HCT116 (cell line): ENCODE measurements around the gene AMER1. TPM values are rescaled to one million over a fixed set of nuclear protein-coding genes. Genes with fewer than 3 reads are reported as not detected.

ENCODE experiments used
- ATAC-seq: fragments of 200-7000 bp; cut with Tn5 transposase; 2 replicates; pipeline ENCODE4 v1.9.1; 2020; ENCODE audit warnings: mild to moderate bottlenecking, moderate library complexity
- BruUV-seq: library from RNA; stranded (reverse); fragments of 400-500 nt; replicated peaks from 2 replicates; lab custom pipeline; 2021; lab: Mats Ljungman, UMichigan
- CTCF ChIA-PET: fragments of 300-600 bp; sonication (Branson Sonifier 250); formaldehyde crosslinking; loops from one replicate; lab custom pipeline; 2021; ENCODE audit warnings: antibody characterized with exemption; lab: Charles Lee
- POLR2A ChIA-PET: fragments of 300-600, 350-600 bp; sonication (Branson Sonifier 250); formaldehyde crosslinking; loops from one replicate; lab custom pipeline; 2021; ENCODE audit warnings: antibody characterized with exemption; lab: Charles Lee
- RAD21 ChIA-PET, 2 experiments: fragments of 300-600 bp; sonication (Branson Sonifier 250); formaldehyde crosslinking; loops; one replicate each; lab custom pipeline; 2023; ENCODE audit warnings: low total read pairs in 2 of 2; ENCODE audit not compliant: uncharacterized antibody in 2 of 2, unreplicated experiment in 2 of 2, low non-redundant PET in 1 of 2; lab: Charles Lee
- DNase-seq: peaks from one replicate; pipeline ENCODE4 v3.0.0-alpha.2; 2010; ENCODE audit warnings: low read depth, low spot score
- H2AFZ ChIP-seq: fragments of 200-600 bp; shearing (Covaris generic), sonication (generic); 2 replicates; pipeline ENCODE4 v1.6.1; 2017; ENCODE audit warnings: low read depth, mixed run types, mixed read lengths, antibody characterized with exemption, low read length; ENCODE audit not compliant: poor library complexity, severe bottlenecking
- H3K27ac ChIP-seq: 2 replicates; pipeline ENCODE4 v1.5.1; 2012; ENCODE audit warnings: low read depth, low read length
- H3K27me3 ChIP-seq: fragments of 200-600 bp; sonication (generic); 2 replicates; pipeline ENCODE4 v1.6.1; 2016; ENCODE audit warnings: mixed run types, low read length, mixed read lengths; ENCODE audit not compliant: insufficient read depth
- H3K36me3 ChIP-seq, 2 experiments: fragments of 200-500 bp in 1 of 2; fragments of 200-600 bp in 1 of 2; sonication (Bioruptor generic) in 1 of 2; sonication (generic) in 1 of 2; 2 replicates each; pipeline versions ENCODE4 v1.5.1 to v1.6.1; 2014 to 2016; ENCODE audit warnings: low read length in 2 of 2, inconsistent platforms in 1 of 2, mixed read lengths in 1 of 2, mixed run types in 1 of 2; ENCODE audit not compliant: insufficient read depth in 2 of 2, control insufficient read depth in 1 of 2
- H3K4me1 ChIP-seq, 2 experiments: fragments of 200-600 bp in 1 of 2; sonication (generic) in 1 of 2; 2 replicates each; pipeline versions ENCODE4 v1.5.1 to v1.6.1; 2012 to 2017; ENCODE audit warnings: low read length in 2 of 2, inconsistent platforms in 1 of 2, mild to moderate bottlenecking in 1 of 2, mixed read lengths in 1 of 2, mixed run types in 1 of 2, moderate library complexity in 1 of 2; ENCODE audit not compliant: insufficient read depth in 2 of 2, control insufficient read depth in 1 of 2
- H3K4me2 ChIP-seq: fragments of 200-600 bp; sonication (generic); 2 replicates; pipeline ENCODE4 v1.6.1; 2017; ENCODE audit warnings: mixed run types, low read length, mixed read lengths
- H3K4me3 ChIP-seq, 2 experiments: fragments of 200-600 bp in 1 of 2; sonication (generic) in 1 of 2; replicated peaks in 1 of 2; 2 replicates each; pipeline ENCODE4 v1.5.1; 2011 to 2016; ENCODE audit warnings: low read length in 2 of 2, control low read depth in 1 of 2, low read depth in 1 of 2, mild to moderate bottlenecking in 1 of 2, mixed read lengths in 1 of 2, mixed run types in 1 of 2
- H3K79me2 ChIP-seq: fragments of 200-600 bp; sonication (generic); 2 replicates; pipeline ENCODE4 v1.6.1; 2017; ENCODE audit warnings: mild to moderate bottlenecking, mixed run types, low read length, moderate library complexity, mixed read lengths; ENCODE audit not compliant: insufficient read depth
- H3K9ac ChIP-seq: fragments of 200-600 bp; sonication (generic); 2 replicates; pipeline ENCODE4 v1.6.1; 2016; ENCODE audit warnings: low read length, mixed read lengths
- H3K9me2 ChIP-seq: fragments of 200-600 bp; sonication (generic), shearing (Covaris generic); 2 replicates; pipeline ENCODE4 v1.6.1; 2017; ENCODE audit warnings: mixed run types, mild to moderate bottlenecking, moderate library complexity; ENCODE audit not compliant: insufficient read depth
- H3K9me3 ChIP-seq, 2 experiments: fragments of 200-500 bp in 1 of 2; fragments of 200-600 bp in 1 of 2; sonication (Bioruptor generic) in 1 of 2; sonication (generic) in 1 of 2; 2 replicates each; pipeline ENCODE4 v1.6.1; 2014 to 2017; ENCODE audit warnings: low read length in 2 of 2, mixed read lengths in 2 of 2, inconsistent platforms in 1 of 2, low read depth in 1 of 2, mild to moderate bottlenecking in 1 of 2, mixed run types in 1 of 2, moderate library complexity in 1 of 2; ENCODE audit not compliant: control insufficient read depth in 1 of 2, insufficient read depth in 1 of 2
- H4K20me1 ChIP-seq: fragments of 200-600 bp; sonication (generic), shearing (Covaris generic); 2 replicates; pipeline ENCODE4 v1.6.1; 2017; ENCODE audit warnings: mixed run types, mild to moderate bottlenecking, moderate library complexity; ENCODE audit not compliant: insufficient read depth
- CBX3 ChIP-seq: IDR thresholded peaks from 2 replicates; pipeline ENCODE4 v1.6.1; 2012; ENCODE audit warnings: low read depth
- EGR1 ChIP-seq: IDR thresholded peaks from 2 replicates; pipeline ENCODE4 v1.6.1; 2012; ENCODE audit warnings: low read depth
- JUND ChIP-seq: IDR thresholded peaks from 2 replicates; pipeline ENCODE4 v1.6.1; 2012
- POLR2A ChIP-seq: IDR thresholded peaks from 2 replicates; pipeline ENCODE4 v1.7.0; 2011; ENCODE audit warnings: borderline replicate concordance; ENCODE audit not compliant: insufficient read depth, insufficient read length; ENCODE audit errors: extremely low read depth
- POLR2AphosphoS5 ChIP-seq: IDR thresholded peaks from 2 replicates; pipeline ENCODE4 v1.6.1; 2011; ENCODE audit warnings: mild to moderate bottlenecking, low read depth, low read length, moderate library complexity
- RAD21 ChIP-seq: IDR thresholded peaks from 2 replicates; pipeline ENCODE4 v1.6.1; 2012; ENCODE audit warnings: low read depth, mild to moderate bottlenecking
- SP1 ChIP-seq: IDR thresholded peaks from 2 replicates; pipeline ENCODE4 v1.6.1; 2012; ENCODE audit warnings: low read depth
- TCF7L2 ChIP-seq: IDR thresholded peaks from 2 replicates; pipeline ENCODE4 v1.7.0; 2011; ENCODE audit warnings: borderline replicate concordance, inconsistent platforms; ENCODE audit not compliant: insufficient read depth, insufficient read length; ENCODE audit errors: extremely low read depth
- intact Hi-C: fragments of 100-400 bp; cut with micrococcal nuclease; formaldehyde crosslinking; loops from 2 replicates; pipeline ENCODE4 v1.10.0; 2022
- total RNA-seq: library from RNA; stranded (reverse); gene quantifications from one replicate; pipeline ENCODE4 v1.2.1, GENCODE V29; 2021; ENCODE audit not compliant: unreplicated experiment
- TF ChIP-seq, protein P1 (sequence below): IDR thresholded peaks from 2 replicates; pipeline ENCODE4 v1.6.1; 2012
- TF ChIP-seq, protein P2 (sequence below): IDR thresholded peaks from 2 replicates; pipeline ENCODE4 v1.6.1; 2011; ENCODE audit warnings: mild to moderate bottlenecking, low read length, moderate library complexity; ENCODE audit not compliant: insufficient replicate concordance; ENCODE audit errors: extremely low read depth
- TF ChIP-seq, protein P3 (sequence below), 3 experiments: fragments of 200-600 bp in 1 of 3; sonication (generic) in 1 of 3; IDR thresholded peaks in 2 of 3; conservative IDR thresholded peaks in 1 of 3; 2 replicates each; pipeline ENCODE4 v1.5.1; 2012 to 2017; ENCODE audit warnings: low read depth in 2 of 3, low read length in 2 of 3, antibody characterized with exemption in 1 of 3, borderline replicate concordance in 1 of 3, control low read depth in 1 of 3, mild to moderate bottlenecking in 1 of 3, mixed read lengths in 1 of 3, mixed run types in 1 of 3, moderate library complexity in 1 of 3; ENCODE audit not compliant: insufficient read depth in 1 of 3

AMER1 gene
- total RNA-seq, 1 experiment from 2014 or later, result 2.8 TPM

DNA sequence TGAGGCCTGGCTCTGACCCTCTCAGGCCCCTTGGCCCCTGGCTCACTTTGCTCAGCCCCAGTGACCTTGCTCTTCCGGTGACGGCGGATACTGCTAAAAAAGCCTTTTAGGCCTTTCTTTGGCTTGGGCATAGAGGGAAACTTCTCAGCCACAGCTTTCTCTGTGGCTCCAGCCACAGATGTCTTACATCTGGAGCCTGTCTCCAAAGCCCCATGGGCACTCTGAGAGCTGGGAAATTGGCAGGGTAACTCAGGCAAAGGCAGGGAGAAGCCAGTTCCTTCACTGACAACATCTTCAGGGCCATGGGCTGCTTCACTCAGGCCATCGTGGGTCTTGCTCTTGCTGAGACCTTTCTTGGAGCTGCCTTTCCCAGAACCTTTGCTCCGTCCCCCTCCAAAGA lies 12.8 kb downstream of the AMER1 start:
- intact Hi-C loops, result no loop called here
- Histone ChIP-seq H3K9me3 (no peaks in the 10 kb centered on the region), H3K4me2 (no peak overlapping the region), H3K79me2 (no peaks in the 10 kb centered on the region), H3K36me3 (no peaks in the 10 kb centered on the region), H4K20me1 (no peaks in the 10 kb centered on the region), H3K27me3 (no peaks in the 10 kb centered on the region), H3K4me3 (no peak overlapping the region), H3K9me2 (no peaks in the 10 kb centered on the region), H3K27ac (no peak overlapping the region), H3K4me1 (no peaks in the 10 kb centered on the region), H3K9ac (no peak overlapping the region), H2AFZ (no peak overlapping the region)
- ChIA-PET RAD21 (no interaction called here), POLR2A (no interaction called here), CTCF (no interaction called here)
- TF ChIP-seq POLR2A (no peak), TCF7L2 (no peak), RAD21 (no peak), SP1 (no peak), POLR2AphosphoS5 (no peak), EGR1 (no peak), JUND (no peak), CBX3 (no peak)
- TF ChIP-seq, protein P1, sequence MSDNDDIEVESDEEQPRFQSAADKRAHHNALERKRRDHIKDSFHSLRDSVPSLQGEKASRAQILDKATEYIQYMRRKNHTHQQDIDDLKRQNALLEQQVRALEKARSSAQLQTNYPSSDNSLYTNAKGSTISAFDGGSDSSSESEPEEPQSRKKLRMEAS, result no peak
- TF ChIP-seq, protein P2, sequence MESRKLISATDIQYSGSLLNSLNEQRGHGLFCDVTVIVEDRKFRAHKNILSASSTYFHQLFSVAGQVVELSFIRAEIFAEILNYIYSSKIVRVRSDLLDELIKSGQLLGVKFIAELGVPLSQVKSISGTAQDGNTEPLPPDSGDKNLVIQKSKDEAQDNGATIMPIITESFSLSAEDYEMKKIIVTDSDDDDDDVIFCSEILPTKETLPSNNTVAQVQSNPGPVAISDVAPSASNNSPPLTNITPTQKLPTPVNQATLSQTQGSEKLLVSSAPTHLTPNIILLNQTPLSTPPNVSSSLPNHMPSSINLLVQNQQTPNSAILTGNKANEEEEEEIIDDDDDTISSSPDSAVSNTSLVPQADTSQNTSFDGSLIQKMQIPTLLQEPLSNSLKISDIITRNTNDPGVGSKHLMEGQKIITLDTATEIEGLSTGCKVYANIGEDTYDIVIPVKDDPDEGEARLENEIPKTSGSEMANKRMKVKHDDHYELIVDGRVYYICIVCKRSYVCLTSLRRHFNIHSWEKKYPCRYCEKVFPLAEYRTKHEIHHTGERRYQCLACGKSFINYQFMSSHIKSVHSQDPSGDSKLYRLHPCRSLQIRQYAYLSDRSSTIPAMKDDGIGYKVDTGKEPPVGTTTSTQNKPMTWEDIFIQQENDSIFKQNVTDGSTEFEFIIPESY, result no peak
- TF ChIP-seq, protein P3, sequence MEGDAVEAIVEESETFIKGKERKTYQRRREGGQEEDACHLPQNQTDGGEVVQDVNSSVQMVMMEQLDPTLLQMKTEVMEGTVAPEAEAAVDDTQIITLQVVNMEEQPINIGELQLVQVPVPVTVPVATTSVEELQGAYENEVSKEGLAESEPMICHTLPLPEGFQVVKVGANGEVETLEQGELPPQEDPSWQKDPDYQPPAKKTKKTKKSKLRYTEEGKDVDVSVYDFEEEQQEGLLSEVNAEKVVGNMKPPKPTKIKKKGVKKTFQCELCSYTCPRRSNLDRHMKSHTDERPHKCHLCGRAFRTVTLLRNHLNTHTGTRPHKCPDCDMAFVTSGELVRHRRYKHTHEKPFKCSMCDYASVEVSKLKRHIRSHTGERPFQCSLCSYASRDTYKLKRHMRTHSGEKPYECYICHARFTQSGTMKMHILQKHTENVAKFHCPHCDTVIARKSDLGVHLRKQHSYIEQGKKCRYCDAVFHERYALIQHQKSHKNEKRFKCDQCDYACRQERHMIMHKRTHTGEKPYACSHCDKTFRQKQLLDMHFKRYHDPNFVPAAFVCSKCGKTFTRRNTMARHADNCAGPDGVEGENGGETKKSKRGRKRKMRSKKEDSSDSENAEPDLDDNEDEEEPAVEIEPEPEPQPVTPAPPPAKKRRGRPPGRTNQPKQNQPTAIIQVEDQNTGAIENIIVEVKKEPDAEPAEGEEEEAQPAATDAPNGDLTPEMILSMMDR (IDR thresholded peaks at IDR 0.05 in 2 of 3, conservative IDR thresholded peaks at IDR 0.05 in 1 of 3; ENCODE audit: borderline replicate concordance in 1 of 3, insufficient read depth in 1 of 3, low read depth in 2 of 3, low read length in 2 of 3), result no peak
- no TSS peak for BruUV-seq
- ATAC-seq (no peak), DNase-seq (no peak)
